ENCODE results near the gene GSDMA. TPM values are rescaled to one million over a fixed set of nuclear protein-coding genes. Genes with fewer than 3 reads are reported as not detected.
A peak's percentile ranks its signal among the peaks of the same experiment; 100 is the strongest.

GSDMA gene
- total RNA-seq, 4 donors from 2014 or later, result not detected

GRCh38 chr17:39923230-39923629, 39.6 kb upstream of the GSDMA start:
- TF ChIP-seq POLR2A (IDR thresholded peaks at IDR 0.05) (no peak), CTCF (IDR thresholded peaks at IDR 0.05) (no peak)
- Histone ChIP-seq H3K4me1 (peaks cover 15 to 33% of the 10 kb centered on the region in 2 donors), H3K27ac (no peak overlapping the region), H3K4me3 (replicated peaks in 1 of 3) (no peak overlapping the region), H3K9me3 (no peaks in the 10 kb centered on the region), H3K27me3 (no peaks in the 10 kb centered on the region), H3K36me3 (peaks cover 29 to 34% of the 10 kb centered on the region in 2 donors)
- intact Hi-C loops (cut with DNase I), result no loop called here
- 69 to 88% methylated on average over 3 to 6 of the region's 6 CpGs for WGBS, 2 donors
- DNase-seq, result no peak

GRCh38 chr17:39923836-39924690, 38.7 kb upstream of the GSDMA start:
- intact Hi-C loops (cut with DNase I), result no loop called here
- Histone ChIP-seq H3K27ac (no peak overlapping the region), H3K36me3 (peaks cover 29 to 34% of the 10 kb centered on the region in 2 donors), H3K4me1 (peaks cover 23 to 41% of the 10 kb centered on the region in 2 donors), H3K27me3 (no peaks in the 10 kb centered on the region), H3K9me3 (no peaks in the 10 kb centered on the region), H3K4me3 (replicated peaks in 1 of 3) (no peak overlapping the region)
- no peak for TF ChIP-seq CTCF (IDR thresholded peaks at IDR 0.05)
- DNase-seq, result no peak
- WGBS, 2 donors, result 65 to 72% methylated on average over 15 of the region's 17 CpGs

- Histone ChIP-seq H3K36me3 (peaks cover 29 to 34% of the 10 kb centered on the region in 2 donors), H3K27ac (peak overlapping the region in 1 of 3 donors; percentile 3), H3K27me3 (no peaks in the 10 kb centered on the region), H3K9me3 (no peaks in the 10 kb centered on the region), H3K4me3 (replicated peaks in 1 of 3) (no peak overlapping the region), H3K4me1 (peaks cover 27 to 46% of the 10 kb centered on the region in 2 donors)
- intact Hi-C loops (cut with DNase I), result no loop called here
- DNase-seq, result no peak
- TF ChIP-seq CTCF (IDR thresholded peaks at IDR 0.05), result no peak
- no peak for TF ChIP-seq POLR2A (IDR thresholded peaks at IDR 0.05)
- 57 to 66% methylated on average over 3 of the region's 3 CpGs for WGBS, 2 donors
Measured at GRCh38 chr17:39924691-39925055, 38.1 kb upstream of the GSDMA start.

GRCh38 chr17:39925282-39926134, 37.3 kb upstream of the GSDMA start:
- 82 to 87% methylated on average over 11 of the region's 11 CpGs for WGBS, 2 donors
- Histone ChIP-seq H3K27ac (peak overlapping the region in 1 of 3 donors; percentile 7), H3K36me3 (peaks cover 26 to 32% of the 10 kb centered on the region in 2 donors), H3K27me3 (no peaks in the 10 kb centered on the region), H3K4me1 (peaks cover 27 to 48% of the 10 kb centered on the region in 2 donors), H3K4me3 (replicated peaks in 1 of 3) (no peak overlapping the region), H3K9me3 (no peaks in the 10 kb centered on the region)
- TF ChIP-seq POLR2A (IDR thresholded peaks at IDR 0.05) (no peak), CTCF (IDR thresholded peaks at IDR 0.05) (no peak)
- intact Hi-C loops (cut with DNase I), result no loop called here
- DNase-seq, result no peak
